Activated CD4-positive, alpha-beta T cell treated with anti-CD3 and anti-CD28 coated beads, Interleukin-2, amount 50 U/mL, for 4 hours (primary cell): Measurements from ENCODE around the gene PLPPR5.
"Not testable (repeated sequence)": the region's sequence is repeated elsewhere in the genome, so short reads cannot be mapped to it uniquely, and the experiment has no call there.

Source experiments
- DNase-seq, 2 experiments: peaks; one replicate each; pipeline ENCODE4 v3.0.0-alpha.2; 2020

Gene PLPPR5

GRCh38 chr1:98908980-98909379 is 95.7 kb downstream of the PLPPR5 start:
- no peak for DNase-seq

- no peak for DNase-seq
Observed at GRCh38 chr1:98906809-98907208, 97.9 kb downstream of the PLPPR5 start.

GRCh38 chr1:98906361-98906760 is 98.3 kb downstream of the PLPPR5 start:
- no peak for DNase-seq

- DNase-seq = no peak
Observed at GRCh38 chr1:98904684-98905083, 100.0 kb downstream of the PLPPR5 start.

- DNase-seq = no peak
Observed at GRCh38 chr1:98903726-98904125, 100.9 kb downstream of the PLPPR5 start.

GRCh38 chr1:98903261-98903660 is 101.4 kb downstream of the PLPPR5 start:
- no peak for DNase-seq

- no peak for DNase-seq
Observed at GRCh38 chr1:98898940-98899339, 105.7 kb downstream of the PLPPR5 start.

GRCh38 chr1:98897479-98897878 is 107.2 kb downstream of the PLPPR5 start:
- no peak for DNase-seq

GRCh38 chr1:98896711-98897445 is 107.8 kb downstream of the PLPPR5 start:
- no peak for DNase-seq

GRCh38 chr1:98893371-98893770 is 111.3 kb downstream of the PLPPR5 start:
- no peak for DNase-seq

GRCh38 chr1:98888869-98889268 is 115.8 kb downstream of the PLPPR5 start:
- no peak for DNase-seq

GRCh38 chr1:98887507-98887906 is 117.2 kb downstream of the PLPPR5 start:
- no peak for DNase-seq

GRCh38 chr1:98884864-98885263 is 119.8 kb downstream of the PLPPR5 start:
- no peak for DNase-seq

GRCh38 chr1:98881901-98882300 is 122.8 kb downstream of the PLPPR5 start:
- DNase-seq = no peak

- DNase-seq = not testable (repeated sequence)
Observed at GRCh38 chr1:98881234-98881633, 123.4 kb downstream of the PLPPR5 start.

- DNase-seq = no peak
Observed at GRCh38 chr1:98874828-98875227, 129.8 kb downstream of the PLPPR5 start.

- peak; percentile 12 to 16 for DNase-seq
Observed at GRCh38 chr1:98870959-98871903, 133.4 kb downstream of the PLPPR5 start.

GRCh38 chr1:98865796-98866195 is 138.9 kb downstream of the PLPPR5 start:
- DNase-seq = no peak

GRCh38 chr1:98860329-98860728 is 144.3 kb downstream of the PLPPR5 start:
- DNase-seq = no peak

GRCh38 chr1:98854137-98854536 is 150.5 kb downstream of the PLPPR5 start:
- DNase-seq = no peak

GRCh38 chr1:98849969-98850636 is 154.6 kb downstream of the PLPPR5 start:
- no peak for DNase-seq

- no peak for DNase-seq
Observed at GRCh38 chr1:98842241-98842640, 162.4 kb downstream of the PLPPR5 start.
